Gastroesophageal sphincter (tissue), 3 donors: Measurements from ENCODE around the gene PAK1IP1.

Experiments used
- CTCF ChIP-seq, 4 experiments: fragments of 200-600 bp in 2 of 4; fragments of 450-650 bp in 2 of 4; sonication (generic) in 1 of 4; IDR thresholded peaks; one replicate each; pipeline ENCODE4 v1.5.1; 2017 to 2019; ENCODE audit warnings: antibody characterized with exemption in 4 of 4, mild to moderate bottlenecking in 2 of 4, moderate library complexity in 2 of 4
- POLR2A ChIP-seq, 2 donors: fragments of 450-650 bp; IDR thresholded peaks; one replicate each; pipeline ENCODE4 v1.6.1; 2017; ENCODE audit warnings: antibody characterized with exemption in 2 of 2, mild to moderate bottlenecking in 2 of 2, moderate library complexity in 1 of 2

DNA sequence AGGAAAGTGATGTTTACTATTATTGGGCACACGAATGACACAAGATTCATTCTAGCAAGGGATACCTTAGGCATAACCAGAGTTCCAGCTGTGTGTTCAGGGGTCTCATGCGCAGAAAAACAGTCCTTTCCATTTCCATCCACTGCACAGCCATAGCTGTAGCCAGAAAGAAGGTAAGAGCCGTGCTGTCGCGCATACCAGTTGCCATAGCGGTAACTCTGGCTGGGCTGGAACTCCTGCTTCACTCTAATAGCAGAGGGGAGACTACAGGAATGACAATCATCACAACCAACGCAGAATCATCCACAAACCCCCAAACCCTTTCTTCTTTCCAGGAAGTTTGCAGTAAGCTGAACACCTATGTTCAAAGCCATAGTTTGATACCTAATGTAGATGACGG is 7.9 kb upstream of the PAK1IP1 start:
- TF ChIP-seq CTCF (IDR thresholded peaks at IDR 0.05), result no peak
- no peak for TF ChIP-seq POLR2A (IDR thresholded peaks at IDR 0.05)
